Brain microvascular endothelial cell (primary cell): ENCODE measurements around the gene HEYL.

Source experiments
- DNase-seq: peaks from one replicate; pipeline ENCODE4 v3.0.0-alpha.2; 2020
- H3K27ac ChIP-seq: fragments of 250-450 bp; sonication (Bioruptor Pico); 2 replicates; pipeline ENCODE4 v1.5.1; 2020; ENCODE audit warnings: mild to moderate bottlenecking, moderate library complexity
- H3K27me3 ChIP-seq: fragments of 250-450 bp; sonication (Bioruptor Pico); replicated peaks from 2 replicates; pipeline ENCODE4 v1.5.1; 2020; ENCODE audit warnings: mild to moderate bottlenecking
- H3K36me3 ChIP-seq: fragments of 250-450 bp; sonication (Bioruptor Pico); replicated peaks from 2 replicates; pipeline ENCODE4 v1.5.1; 2020; ENCODE audit warnings: mild to moderate bottlenecking
- H3K4me3 ChIP-seq: 2 replicates; pipeline ENCODE4 v1.5.1; 2011; ENCODE audit warnings: low read depth, mild to moderate bottlenecking, control low read depth, low read length, moderate library complexity
- CTCF ChIP-seq: IDR thresholded peaks from 2 replicates; pipeline ENCODE4 v1.5.1; 2011; ENCODE audit warnings: low read depth, mild to moderate bottlenecking, moderate library complexity, low read length, control low read depth, inconsistent platforms; ENCODE audit errors: missing control alignments
- in situ Hi-C: cut with HindIII; loops from 2 replicates; pipeline ENCODE4 v1.10.0; 2017; ENCODE audit warnings: low sequenced_read_pairs, low pct_ligation_motif_present

The HEYL gene

GRCh38 chr1:39656391-39656790, 16.9 kb upstream of the HEYL start:
- Histone ChIP-seq H3K4me3 (no peak overlapping the region), H3K27ac (no peak overlapping the region), H3K36me3 (no peaks in the 10 kb centered on the region), H3K27me3 (no peaks in the 10 kb centered on the region)
- TF ChIP-seq CTCF, result no peak
- DNase-seq, result no peak
- in situ Hi-C loops, result no loop called here

- TF ChIP-seq CTCF, result no peak
- H3K27me3 ChIP-seq, result no peaks in the 10 kb centered on the region
- in situ Hi-C loops, result no loop called here
- H3K4me3 ChIP-seq, result no peak overlapping the region
- no peak for DNase-seq
- H3K27ac ChIP-seq, result no peak overlapping the region
- no peaks in the 10 kb centered on the region for H3K36me3 ChIP-seq
Measured at GRCh38 chr1:39655578-39656268, 16.3 kb upstream of the HEYL start.

- no peaks in the 10 kb centered on the region for H3K36me3 ChIP-seq
- H3K27ac ChIP-seq, result no peak overlapping the region
- no peak overlapping the region for H3K4me3 ChIP-seq
- in situ Hi-C loops, result no loop called here
- DNase-seq, result no peak
- no peak for TF ChIP-seq CTCF
- no peaks in the 10 kb centered on the region for H3K27me3 ChIP-seq
Measured at GRCh38 chr1:39654291-39654690, 14.8 kb upstream of the HEYL start.

- Histone ChIP-seq H3K27me3 (no peaks in the 10 kb centered on the region), H3K4me3 (no peak overlapping the region), H3K27ac (no peak overlapping the region), H3K36me3 (no peaks in the 10 kb centered on the region)
- in situ Hi-C loops, result no loop called here
- peak; percentile 92 for TF ChIP-seq CTCF
- peak; percentile 84 for DNase-seq
Measured at GRCh38 chr1:39653546-39654031, 14.1 kb upstream of the HEYL start.

- no peak for DNase-seq
- H3K36me3 ChIP-seq, result no peaks in the 10 kb centered on the region
- H3K4me3 ChIP-seq, result no peak overlapping the region
- no peak overlapping the region for H3K27ac ChIP-seq
- in situ Hi-C loops, result no loop called here
- TF ChIP-seq CTCF, result no peak
- H3K27me3 ChIP-seq, result no peaks in the 10 kb centered on the region
Measured at GRCh38 chr1:39652554-39652953, 13.1 kb upstream of the HEYL start.

GRCh38 chr1:39652105-39652504, 12.7 kb upstream of the HEYL start:
- DNase-seq, result no peak
- in situ Hi-C loops, result no loop called here
- Histone ChIP-seq H3K4me3 (no peak overlapping the region), H3K27ac (no peak overlapping the region), H3K36me3 (no peaks in the 10 kb centered on the region), H3K27me3 (no peaks in the 10 kb centered on the region)
- no peak for TF ChIP-seq CTCF
